ENCODE results near the gene DMD. TPM values are rescaled to one million over a fixed set of nuclear protein-coding genes. Genes with fewer than 3 reads are reported as not detected.

Gene DMD
- total RNA-seq, 1 donor from 2014 or later, result 22.9 TPM

- no peak for DNase-seq
- H3K27ac Mint-ChIP-seq, result no peak overlapping the region
- ChIA-PET POLR2A (no interaction called here), CTCF (no interaction called here)
- no peaks in the 10 kb centered on the region for H3K9me3 Mint-ChIP-seq
- no peak overlapping the region for H3K4me3 Mint-ChIP-seq
- ATAC-seq (ENCODE audit: low read depth), result no peak
- no peaks in the 10 kb centered on the region for H3K27me3 Mint-ChIP-seq
- intact Hi-C loops (cut with micrococcal nuclease), result no loop called here
- no peaks in the 10 kb centered on the region for H3K4me1 Mint-ChIP-seq
- TF ChIP-seq, protein P1, sequence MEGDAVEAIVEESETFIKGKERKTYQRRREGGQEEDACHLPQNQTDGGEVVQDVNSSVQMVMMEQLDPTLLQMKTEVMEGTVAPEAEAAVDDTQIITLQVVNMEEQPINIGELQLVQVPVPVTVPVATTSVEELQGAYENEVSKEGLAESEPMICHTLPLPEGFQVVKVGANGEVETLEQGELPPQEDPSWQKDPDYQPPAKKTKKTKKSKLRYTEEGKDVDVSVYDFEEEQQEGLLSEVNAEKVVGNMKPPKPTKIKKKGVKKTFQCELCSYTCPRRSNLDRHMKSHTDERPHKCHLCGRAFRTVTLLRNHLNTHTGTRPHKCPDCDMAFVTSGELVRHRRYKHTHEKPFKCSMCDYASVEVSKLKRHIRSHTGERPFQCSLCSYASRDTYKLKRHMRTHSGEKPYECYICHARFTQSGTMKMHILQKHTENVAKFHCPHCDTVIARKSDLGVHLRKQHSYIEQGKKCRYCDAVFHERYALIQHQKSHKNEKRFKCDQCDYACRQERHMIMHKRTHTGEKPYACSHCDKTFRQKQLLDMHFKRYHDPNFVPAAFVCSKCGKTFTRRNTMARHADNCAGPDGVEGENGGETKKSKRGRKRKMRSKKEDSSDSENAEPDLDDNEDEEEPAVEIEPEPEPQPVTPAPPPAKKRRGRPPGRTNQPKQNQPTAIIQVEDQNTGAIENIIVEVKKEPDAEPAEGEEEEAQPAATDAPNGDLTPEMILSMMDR (IDR thresholded peaks at IDR 0.05), result no peak
- no peaks in the 10 kb centered on the region for H3K36me3 Mint-ChIP-seq (ENCODE audit: low read depth)
These were observed 638.7 kb downstream of the DMD start for GRCh38 chrX:32572644-32573043.

DNA sequence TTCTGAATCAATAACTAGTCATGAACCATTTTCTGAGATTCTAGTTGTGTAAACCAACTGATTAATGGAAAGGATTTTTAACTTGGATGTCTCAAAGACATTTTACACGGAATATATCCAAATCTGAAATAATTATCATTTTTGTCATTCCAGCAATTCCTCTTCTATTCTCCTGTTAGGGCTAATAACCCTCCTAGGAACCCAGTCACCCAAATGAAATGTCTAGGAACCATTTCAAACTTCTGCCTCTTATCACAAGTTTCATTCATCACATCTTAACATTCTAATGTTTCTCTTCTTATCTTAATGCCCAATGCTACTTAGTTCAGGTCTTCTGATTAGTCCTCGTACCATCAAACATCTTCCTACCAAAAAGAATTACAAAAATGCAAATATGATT lies 639.8 kb downstream of the DMD start:
- DNase-seq (no peak), ATAC-seq (ENCODE audit: low read depth) (no peak)
- Mint-ChIP-seq H3K36me3 (ENCODE audit: low read depth) (no peaks in the 10 kb centered on the region), H3K4me1 (no peaks in the 10 kb centered on the region), H3K9me3 (no peaks in the 10 kb centered on the region), H3K27me3 (no peaks in the 10 kb centered on the region), H3K27ac (no peak overlapping the region), H3K4me3 (no peak overlapping the region)
- TF ChIP-seq, protein P1 (IDR thresholded peaks at IDR 0.05), result no peak
- ChIA-PET POLR2A (no interaction called here), CTCF (no interaction called here)
- intact Hi-C loops (cut with micrococcal nuclease), result no loop called here

DNA sequence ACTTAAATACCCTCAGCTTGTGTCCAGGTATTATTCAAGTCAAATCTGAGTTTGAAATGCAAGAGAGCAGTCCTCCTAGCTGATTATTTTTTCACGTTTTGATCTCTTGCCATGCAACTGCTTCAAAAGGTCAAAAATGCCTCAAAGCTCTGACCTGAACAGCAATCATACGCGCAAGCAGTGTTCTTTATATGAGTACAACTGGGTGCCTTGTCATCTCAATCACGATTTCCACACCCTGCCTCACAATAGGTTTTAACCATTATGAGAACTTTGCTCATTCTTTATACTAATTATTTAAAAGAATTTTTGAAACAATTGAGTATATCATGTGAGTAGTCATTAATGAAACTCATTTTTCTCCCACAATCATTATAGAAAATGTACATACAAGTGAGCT lies 649.1 kb downstream of the DMD start:
- Mint-ChIP-seq H3K4me3 (no peak overlapping the region), H3K27me3 (no peaks in the 10 kb centered on the region), H3K4me1 (no peaks in the 10 kb centered on the region), H3K9me3 (no peaks in the 10 kb centered on the region), H3K27ac (no peak overlapping the region), H3K36me3 (ENCODE audit: low read depth) (no peaks in the 10 kb centered on the region)
- ATAC-seq (ENCODE audit: low read depth), result no peak
- TF ChIP-seq, protein P1 (IDR thresholded peaks at IDR 0.05), result no peak
- intact Hi-C loops (cut with micrococcal nuclease), result no loop called here
- DNase-seq, result no peak
- POLR2A ChIA-PET, result no interaction called here
- CTCF ChIA-PET, result no interaction called here

- POLR2A ChIA-PET, result no interaction called here
- no peak for DNase-seq
- Mint-ChIP-seq H3K27me3 (no peaks in the 10 kb centered on the region), H3K4me3 (no peak overlapping the region), H3K4me1 (no peaks in the 10 kb centered on the region), H3K9me3 (no peaks in the 10 kb centered on the region), H3K27ac (no peak overlapping the region), H3K36me3 (ENCODE audit: low read depth) (no peaks in the 10 kb centered on the region)
- intact Hi-C loops (cut with micrococcal nuclease), result no loop called here
- CTCF ChIA-PET, result no interaction called here
- TF ChIP-seq, protein P1 (IDR thresholded peaks at IDR 0.05), result no peak
- no peak for ATAC-seq (ENCODE audit: low read depth)
These were observed 666.2 kb downstream of the DMD start for GRCh38 chrX:32545101-32545500.

GRCh38 chrX:32538554-32538953 lies 672.8 kb downstream of the DMD start:
- no peak overlapping the region for H3K4me3 Mint-ChIP-seq
- no peaks in the 10 kb centered on the region for H3K4me1 Mint-ChIP-seq
- ATAC-seq (ENCODE audit: low read depth) (no peak), DNase-seq (no peak)
- H3K9me3 Mint-ChIP-seq, result no peaks in the 10 kb centered on the region
- no peak overlapping the region for H3K27ac Mint-ChIP-seq
- H3K36me3 Mint-ChIP-seq (ENCODE audit: low read depth), result no peaks in the 10 kb centered on the region
- TF ChIP-seq, protein P1 (IDR thresholded peaks at IDR 0.05), result no peak
- CTCF ChIA-PET, result no interaction called here
- intact Hi-C loops (cut with micrococcal nuclease), result no loop called here
- POLR2A ChIA-PET, result no interaction called here
- no peaks in the 10 kb centered on the region for H3K27me3 Mint-ChIP-seq
